ENCODE data around the gene AUNIP. TPM values are rescaled to one million over a fixed set of nuclear protein-coding genes. Genes with fewer than 3 reads are reported as not detected.

Gene AUNIP
- total RNA-seq, 1 donor from 2014 or later = 0.82 TPM

DNA sequence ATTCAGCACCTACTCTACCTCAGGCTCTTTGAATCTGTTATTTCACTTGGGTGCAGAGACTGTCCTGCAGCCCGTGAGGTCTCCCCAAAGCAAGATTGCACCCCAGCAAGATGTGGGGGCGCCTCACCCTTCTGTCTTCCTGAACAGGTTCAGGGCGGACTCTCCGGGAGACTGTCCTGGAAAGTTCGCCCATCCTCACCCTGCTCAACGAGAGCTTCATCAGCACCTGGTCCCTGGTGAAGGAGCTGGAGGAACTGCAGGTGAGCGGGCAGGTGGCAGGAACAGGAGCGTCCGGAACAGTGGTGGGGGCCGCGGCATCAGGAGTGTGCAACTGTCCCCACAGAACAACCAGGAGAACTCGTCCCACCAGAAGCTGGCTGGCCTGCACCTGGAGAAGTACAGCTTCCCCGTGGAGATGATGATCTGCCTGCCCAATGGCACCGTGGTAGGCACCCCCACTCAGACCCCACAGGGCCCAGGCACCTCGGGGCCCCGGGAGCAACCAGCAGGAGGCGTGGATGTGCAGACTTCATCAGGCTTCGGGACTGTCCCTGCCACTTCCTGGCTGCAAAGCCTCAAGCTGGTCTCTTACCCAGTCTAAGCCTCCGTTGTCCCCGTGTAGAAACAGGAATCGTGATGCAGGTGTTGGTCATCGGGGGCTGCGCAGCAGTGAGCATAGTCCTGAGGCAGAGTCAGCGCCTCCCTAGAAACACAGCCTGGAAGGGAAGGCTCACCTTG is 45.4 kb downstream of the AUNIP start:
- DNase-seq (ENCODE audit: low spot score in 2 of 2) = no peak
- no peak for FAIRE-seq

DNA sequence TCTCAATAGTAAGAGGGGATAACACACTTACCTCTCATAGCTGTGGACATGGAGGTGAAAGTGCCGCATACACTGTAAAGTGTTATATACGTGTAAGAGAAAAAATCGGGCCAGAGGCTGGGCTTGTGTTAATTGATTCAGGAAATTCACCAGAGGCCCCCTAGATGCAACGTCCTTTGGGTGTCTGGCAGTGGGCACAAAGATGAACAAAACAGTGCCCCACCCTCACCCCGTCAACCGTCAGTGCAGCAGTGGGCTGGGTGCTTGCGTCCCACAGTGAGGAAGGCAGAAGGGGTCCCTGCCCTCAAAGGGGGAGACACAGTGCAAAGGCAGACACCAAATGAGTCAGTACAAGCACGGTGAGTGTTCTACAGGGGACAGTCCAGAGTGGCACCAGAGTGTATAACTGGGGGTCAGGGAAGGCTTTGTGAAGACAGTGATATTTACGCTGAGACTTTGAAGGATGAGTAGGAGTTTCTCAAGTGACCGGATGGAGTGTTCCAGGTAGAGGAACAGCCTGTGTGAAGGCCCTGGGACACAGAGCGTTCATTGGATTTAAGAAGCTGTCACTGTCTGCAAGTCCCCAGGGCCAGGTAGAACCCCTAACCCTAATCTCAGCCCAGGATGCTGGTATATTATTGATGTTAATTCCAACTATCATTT is 46.1 kb downstream of the AUNIP start:
- FAIRE-seq = no peak
- no peak for DNase-seq (ENCODE audit: low spot score in 2 of 2)

DNA sequence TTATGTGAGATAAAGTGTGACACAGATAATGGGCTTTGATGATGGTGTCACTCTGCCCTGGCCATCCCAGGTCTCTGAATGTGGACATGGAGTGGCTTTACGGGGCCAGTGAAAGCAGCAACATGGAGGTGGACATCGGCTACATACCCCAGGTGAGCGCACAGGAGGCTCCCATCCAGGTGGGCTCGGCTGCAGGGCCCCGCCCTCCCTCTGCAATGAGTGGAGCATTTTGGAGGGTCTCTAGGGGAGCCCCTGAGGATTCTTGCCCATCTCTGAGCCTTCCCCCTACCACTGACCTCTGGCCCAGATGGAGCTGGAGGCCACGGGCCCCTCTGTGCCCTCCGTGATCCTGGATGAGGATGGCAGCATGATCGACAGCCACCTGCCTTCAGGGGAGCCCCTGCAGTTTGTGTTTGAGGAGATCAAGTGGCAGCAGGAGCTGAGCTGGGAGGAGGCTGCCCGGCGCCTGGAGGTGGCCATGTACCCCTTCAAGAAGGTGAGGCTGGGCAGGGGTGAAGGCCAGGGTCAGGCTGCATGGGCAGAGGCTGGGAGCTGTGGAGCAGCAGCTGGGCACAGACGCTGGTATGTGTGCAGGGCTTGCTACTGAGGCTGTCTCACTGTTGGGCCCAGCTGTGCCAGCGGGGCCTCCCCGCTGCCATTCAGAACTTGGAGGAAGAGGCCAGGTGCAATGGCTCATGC is 47.7 kb downstream of the AUNIP start:
- FAIRE-seq (no peak), DNase-seq (ENCODE audit: low spot score in 2 of 2) (no peak)

DNA sequence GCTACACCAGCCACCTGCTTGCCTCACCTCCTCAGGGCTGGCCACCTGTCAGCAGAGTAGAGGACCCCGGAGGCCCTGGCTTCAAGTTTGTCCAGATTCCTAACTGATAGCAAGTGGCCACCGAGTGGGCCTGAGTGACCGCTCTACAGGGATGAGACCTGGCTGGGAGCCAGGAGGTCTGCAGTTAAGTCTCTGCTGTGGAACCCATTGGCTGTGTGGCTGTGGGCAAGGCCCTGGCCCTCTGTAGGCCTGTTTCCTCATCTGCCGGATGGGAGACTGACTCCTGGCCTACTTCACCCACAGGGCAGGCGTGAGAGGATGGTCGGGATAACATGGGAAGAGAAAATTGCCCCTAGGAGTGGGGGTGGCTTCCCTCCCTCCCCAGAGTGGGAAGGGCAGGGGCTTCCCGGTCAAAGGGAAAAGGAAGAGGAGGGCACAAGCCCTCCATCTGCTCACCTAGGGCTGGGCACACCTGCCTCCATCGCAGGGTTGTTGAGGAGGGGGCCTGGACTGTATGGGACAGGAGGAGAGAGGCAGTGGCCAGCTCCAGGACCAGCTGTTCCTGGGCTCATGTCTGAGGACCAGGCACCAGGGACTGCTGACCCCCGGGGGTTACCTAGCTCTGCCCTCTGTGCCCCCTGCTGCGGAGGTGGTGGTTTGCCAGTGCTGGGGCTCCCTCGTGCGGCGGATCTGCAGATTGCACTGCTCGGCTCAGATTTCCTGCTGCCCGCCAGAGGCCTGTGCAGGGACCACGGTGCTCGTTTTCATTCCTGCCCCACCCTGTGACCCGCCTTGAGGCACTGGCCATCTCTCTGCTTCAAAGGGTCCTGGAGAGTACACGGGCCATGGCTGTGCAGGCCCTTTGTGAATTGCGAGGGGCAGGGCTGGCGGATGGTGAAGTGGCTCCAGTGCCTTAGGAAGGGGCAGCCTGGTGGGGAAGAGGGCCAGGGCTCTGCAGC is 48.6 kb downstream of the AUNIP start:
- DNase-seq (ENCODE audit: low spot score in 2 of 2) (peak; percentile 75 to 84), FAIRE-seq (no peak)

DNA sequence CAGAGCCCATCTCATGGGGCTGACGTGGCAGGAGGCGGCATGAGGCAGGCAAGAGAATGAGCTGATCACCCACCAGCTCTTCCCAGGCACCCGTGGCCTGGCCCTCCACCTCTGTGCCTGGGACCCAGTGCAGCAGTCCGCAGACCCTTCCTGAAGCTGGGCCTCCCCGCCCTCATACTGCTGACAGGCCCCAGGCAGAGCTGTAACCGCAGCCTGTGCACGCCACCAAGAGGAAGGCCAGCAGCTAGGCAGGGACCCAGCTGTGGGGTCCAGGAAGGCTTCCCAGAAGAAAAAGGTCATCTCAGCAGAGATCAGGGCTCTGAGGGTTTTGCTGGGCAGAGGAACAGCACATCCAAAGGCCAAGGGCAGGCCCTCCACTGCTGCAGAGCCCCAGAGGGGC is 49.3 kb downstream of the AUNIP start:
- no peak for FAIRE-seq
- DNase-seq (ENCODE audit: low spot score in 2 of 2) = no peak

DNA sequence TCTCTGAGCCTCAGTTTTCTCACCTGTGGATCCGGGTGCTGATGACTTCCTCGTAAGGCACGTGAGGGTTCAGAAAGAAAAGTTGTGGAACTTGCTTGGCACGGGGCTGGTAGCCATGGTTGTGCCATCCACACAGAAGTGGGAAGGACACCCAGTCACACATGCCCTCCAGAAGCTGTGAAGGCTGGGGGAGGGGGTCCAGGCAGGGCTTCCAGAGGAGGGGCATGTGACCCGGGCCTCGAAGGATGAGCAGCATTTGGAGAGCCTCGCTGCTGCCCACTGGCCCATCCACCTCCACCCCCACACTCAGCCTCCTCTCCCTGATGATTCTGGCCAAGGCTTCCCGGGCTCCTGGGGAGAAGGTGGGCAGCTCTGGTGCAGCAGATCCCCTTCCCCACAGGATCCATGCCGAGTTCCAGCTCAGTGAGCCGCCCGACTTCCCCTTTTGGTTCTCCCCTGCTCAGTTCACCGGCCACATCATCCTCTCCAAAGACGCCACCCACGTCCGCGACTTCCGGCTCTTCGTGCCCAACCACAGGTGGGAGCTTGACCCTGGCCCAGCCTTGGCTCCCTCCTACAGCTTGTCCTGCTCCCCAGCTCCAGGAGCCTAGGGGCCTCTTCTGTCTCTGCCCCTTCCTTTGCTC is 49.9 kb downstream of the AUNIP start:
- DNase-seq (ENCODE audit: low spot score in 2 of 2) = no peak
- FAIRE-seq = no peak

DNA sequence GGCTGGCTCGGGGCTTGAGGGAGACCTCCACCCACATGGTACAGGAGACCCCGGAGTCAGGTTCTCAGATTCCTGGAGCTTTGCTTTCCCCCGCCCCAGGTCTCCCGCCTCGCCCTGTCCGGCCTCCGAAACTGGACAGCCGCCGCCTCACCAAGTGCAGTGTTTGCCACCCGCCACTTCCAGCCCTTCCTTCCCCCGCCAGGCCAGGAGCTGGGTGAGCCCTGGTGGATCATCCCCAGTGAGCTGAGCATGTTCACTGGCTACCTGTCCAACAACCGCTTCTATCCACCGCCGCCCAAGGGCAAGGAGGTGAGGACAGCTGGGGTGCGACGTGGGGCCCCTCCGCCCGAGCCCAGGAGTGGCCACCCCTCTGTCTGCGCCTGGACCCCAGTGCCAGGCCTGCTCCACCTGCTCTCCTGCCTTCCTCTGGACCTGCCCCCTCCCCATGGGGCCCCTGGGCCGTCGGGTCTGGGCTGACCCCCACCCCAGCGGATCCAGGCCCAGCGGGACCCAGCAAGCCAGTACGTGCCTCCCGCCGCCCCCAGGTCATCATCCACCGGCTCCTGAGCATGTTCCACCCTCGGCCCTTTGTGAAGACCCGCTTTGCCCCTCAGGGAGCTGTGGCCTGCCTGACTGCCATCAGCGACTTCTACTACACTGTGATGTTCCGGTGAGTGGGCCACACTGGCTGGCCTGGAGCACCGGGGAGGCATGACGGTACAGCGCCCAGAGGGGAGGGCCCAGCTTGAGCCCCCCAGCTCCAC is 50.6 kb downstream of the AUNIP start:
- DNase-seq (ENCODE audit: low spot score in 2 of 2) (no peak), FAIRE-seq (no peak)

DNA sequence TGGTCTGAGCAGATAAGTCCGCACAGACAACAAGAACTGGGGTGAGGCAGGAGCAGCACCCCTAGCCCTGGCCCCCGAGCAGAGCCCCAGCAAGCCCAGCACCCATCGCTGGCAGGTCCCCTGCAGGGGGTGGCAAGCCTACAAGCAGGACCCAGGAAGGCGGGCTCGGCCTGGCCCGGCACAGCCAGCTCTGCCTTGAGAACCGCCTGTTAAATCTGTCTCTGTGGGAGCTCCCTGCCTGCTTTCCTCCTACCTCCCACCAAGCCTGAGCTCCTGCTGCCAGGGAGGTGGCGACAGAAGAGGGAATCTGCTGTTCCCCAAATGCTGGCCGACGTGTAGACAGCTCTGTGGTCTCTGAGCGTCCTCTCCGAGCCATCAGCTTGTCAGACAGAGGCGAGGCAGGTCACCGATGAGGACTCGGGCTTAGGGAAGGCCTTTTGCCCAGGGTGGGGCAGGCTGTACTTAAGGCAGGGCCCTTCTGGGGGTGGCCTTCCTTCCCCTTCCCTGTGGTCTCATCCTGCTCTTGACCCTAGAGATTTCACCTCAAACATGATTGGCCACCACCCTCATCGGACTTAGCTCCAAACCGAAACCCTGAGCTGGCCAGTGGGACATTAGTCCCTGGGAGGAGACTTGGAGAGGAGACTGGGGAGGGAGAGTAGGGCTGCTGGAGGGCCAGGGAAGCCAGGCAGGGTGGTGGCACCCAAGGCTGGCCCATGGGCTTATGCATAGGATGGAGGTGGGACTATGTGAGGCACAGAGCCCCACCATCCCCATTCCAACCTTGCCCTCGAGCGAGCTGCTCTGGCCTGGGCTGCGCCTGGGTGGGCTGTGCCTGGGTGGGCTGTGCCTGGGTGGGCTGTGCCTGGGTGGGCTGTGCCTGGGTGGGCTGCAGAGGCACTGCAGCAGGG is 51.5 kb downstream of the AUNIP start:
- no peak for FAIRE-seq
- DNase-seq (ENCODE audit: low spot score in 2 of 2) = no peak

DNA sequence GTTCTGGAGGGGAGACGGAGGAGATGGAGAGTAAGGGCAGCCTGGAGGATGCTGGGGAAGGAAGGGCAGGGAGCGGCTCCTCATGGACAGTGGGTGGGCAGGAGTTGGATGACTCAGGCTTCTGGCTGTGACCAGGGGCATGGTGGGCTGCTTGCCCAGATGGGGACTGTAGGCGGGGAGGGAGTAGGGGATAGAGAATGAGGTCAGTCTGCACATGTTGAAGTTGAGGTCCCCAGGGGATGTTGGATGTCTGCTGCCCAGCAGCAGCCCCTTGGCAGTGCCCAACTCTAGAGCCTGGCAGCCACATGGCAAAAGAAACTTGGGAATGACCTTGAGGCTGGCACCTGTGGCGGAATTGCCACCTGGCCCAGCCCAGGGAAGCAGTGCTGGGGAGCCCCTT is 52.8 kb downstream of the AUNIP start:
- DNase-seq (ENCODE audit: low spot score in 2 of 2) = no peak
- no peak for FAIRE-seq

DNA sequence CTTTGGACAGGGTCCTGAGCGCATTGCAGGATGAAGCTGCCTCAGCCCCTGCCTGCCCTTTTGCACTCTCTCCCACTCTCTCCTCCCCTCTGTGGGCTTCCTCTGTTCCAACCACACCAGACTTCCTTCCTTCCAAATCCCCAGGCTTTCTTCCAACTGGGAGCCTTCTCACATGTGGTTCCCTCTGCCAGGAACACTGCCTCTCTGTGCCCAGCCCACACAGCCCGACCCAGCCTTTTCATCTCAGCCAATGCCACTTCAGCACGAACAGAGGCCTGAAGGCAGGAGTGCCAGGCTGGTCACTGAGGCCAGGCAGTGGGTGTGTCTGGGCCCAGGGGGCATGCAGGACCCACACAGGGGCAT is 53.4 kb downstream of the AUNIP start:
- FAIRE-seq = no peak
- peak; percentile 58 to 65 for DNase-seq (ENCODE audit: low spot score in 2 of 2)

DNA sequence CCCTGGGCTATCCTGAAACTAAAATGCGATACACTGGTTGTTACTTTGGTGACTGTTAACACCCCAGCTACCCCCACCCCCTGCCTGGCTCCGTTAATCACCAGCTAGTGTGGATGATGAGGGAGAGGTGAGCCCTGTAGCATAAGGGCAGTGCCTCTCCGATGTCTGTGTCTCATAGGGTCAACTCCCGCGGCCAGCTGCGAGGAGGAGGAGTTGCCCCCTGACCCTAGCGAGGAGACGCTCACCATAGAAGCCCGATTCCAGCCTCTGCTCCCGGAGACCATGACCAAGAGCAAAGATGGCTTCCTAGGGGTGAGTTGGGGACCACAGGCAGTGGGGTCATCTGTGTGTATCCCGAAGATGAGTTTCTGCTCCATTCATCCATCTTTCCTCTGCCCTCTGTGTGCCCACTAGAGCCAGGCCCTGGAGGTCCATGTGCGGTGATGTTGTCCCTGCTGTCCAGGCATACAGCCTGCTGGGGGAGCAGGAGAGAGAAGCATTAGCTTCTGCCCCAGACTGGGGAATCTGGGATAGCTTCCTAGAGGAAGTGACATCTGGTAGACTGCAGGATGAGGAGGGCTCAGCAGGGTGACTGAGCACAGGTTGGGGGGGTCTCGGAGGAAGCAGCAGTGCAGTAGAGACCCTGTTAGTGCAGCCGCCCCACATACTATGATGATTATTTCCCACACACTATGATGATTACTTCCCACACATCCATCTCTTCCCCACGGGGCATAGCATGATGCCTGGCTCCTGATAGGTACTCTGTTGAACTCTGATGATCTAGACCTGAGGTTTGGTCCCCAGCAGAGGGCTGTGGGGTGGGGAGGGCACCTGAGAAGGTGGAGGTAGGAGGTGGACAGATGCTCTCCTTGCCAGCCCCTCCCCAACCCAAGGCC is 54.0 kb downstream of the AUNIP start:
- DNase-seq (ENCODE audit: low spot score in 2 of 2) (no peak), FAIRE-seq (no peak)

DNA sequence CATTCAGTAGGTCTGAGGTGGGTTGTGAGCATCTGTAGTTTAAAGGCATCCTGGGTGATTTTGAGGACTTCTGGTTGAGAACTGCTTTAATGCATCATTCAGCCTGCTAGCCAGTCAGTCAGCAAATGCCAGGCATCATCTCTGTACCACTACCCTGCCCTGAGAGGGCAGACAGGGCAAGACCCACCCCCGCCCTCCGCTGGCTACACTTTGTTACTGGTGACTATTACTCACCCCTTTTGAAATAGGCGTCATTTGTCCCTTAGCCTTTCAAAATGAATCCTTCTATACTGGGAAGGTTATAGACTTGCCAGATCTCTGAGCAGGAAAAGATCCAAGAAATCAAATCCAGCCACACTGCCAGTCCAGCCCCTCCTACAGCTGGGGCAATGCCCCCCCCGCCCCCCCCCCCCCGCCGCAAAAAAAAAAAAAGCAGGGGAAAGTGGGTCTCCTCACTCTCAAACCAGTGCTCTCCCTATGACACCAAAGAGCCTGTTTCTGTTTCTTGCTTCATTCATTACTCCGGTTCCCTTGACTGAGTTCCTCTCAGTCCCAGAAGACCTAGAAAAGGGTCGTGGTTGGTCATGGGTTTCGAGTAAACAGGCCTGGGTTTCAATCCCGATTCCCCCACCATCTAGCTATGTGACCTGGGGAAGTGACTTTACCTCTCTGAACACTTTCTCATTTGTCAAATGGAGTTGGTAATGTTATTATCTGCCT is 54.9 kb downstream of the AUNIP start:
- FAIRE-seq (no peak), DNase-seq (ENCODE audit: low spot score in 2 of 2) (no peak)

DNA sequence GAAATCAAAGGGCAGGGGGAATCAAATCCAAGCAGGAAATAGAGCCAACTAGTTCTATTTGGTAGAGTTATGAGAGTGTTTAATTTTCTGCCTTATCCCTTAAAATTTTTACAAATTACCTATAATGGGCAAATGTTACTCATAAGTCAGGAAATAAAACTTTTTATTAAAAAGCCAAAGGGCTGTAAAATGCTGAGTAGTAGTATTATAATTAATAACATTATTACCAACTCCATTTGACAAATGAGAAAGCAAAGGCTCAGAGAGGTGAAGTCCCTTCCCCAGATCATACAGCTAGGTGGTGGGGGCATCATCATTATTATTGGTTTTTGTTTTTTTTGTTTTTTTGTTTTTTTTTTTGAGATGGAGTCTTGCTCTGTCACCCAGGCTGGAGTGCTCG is 55.9 kb downstream of the AUNIP start:
- FAIRE-seq = no peak
- DNase-seq (ENCODE audit: low spot score in 2 of 2) = no peak

DNA sequence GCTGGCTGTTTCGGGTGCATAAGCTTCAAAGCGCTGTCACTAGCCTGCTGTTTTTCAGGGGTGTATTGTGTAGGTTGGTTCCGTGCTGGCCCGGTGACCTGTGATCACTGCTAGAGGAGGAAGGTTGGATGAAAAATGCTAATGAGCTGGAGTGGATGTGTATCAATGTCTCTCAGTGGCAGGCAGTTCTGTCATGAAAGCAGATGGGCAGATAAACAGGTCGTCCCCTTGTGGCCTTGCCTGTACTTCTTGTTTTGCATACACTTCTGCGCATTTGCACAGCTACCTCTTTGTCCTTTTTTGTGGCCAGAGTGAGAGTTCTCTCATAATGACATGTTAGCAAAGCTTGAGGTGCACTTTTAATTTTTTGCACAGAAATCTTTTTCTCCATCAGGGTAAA is 56.3 kb downstream of the AUNIP start:
- FAIRE-seq = no peak

DNA sequence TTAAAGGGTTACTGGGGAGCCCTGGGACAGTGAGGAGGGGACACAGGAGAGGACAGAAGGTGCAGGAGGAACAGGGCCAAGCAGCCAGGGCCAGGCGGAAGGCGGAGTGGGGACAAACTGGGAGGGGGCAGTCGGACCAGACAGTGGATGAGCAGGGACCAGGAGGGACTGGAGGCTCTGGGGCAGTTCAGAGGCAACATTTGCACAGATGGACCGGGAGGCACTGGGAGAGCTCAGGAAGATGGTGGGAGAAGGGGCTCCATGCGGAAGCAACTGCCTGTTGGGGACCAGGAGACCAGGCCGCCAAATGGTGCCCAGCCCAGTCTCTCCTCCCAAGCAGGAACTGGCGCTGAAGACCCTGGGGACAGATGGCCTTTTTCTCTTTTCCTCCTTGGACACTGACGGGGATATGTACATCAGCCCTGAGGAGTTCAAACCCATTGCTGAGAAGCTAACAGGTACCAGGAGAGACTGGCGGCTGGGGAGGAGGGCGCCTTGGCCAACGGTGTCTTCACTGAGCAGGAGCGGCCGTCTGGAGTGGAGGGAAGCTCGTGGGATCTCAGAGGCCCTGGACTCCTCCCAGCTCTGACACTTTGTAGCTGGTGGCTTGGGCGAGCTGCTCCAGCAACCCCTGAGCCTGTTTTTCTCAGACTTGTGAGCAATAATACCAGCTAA is 58.4 kb downstream of the AUNIP start:
- DNase-seq (ENCODE audit: low spot score in 2 of 2) = no peak
- FAIRE-seq = no peak

More for the DNA sequence above, 56.3 kb downstream of the AUNIP start:
- DNase-seq (ENCODE audit: low spot score in 2 of 2) = no peak
